ENCODE results near the gene ITM2A.

Gene ITM2A

DNA sequence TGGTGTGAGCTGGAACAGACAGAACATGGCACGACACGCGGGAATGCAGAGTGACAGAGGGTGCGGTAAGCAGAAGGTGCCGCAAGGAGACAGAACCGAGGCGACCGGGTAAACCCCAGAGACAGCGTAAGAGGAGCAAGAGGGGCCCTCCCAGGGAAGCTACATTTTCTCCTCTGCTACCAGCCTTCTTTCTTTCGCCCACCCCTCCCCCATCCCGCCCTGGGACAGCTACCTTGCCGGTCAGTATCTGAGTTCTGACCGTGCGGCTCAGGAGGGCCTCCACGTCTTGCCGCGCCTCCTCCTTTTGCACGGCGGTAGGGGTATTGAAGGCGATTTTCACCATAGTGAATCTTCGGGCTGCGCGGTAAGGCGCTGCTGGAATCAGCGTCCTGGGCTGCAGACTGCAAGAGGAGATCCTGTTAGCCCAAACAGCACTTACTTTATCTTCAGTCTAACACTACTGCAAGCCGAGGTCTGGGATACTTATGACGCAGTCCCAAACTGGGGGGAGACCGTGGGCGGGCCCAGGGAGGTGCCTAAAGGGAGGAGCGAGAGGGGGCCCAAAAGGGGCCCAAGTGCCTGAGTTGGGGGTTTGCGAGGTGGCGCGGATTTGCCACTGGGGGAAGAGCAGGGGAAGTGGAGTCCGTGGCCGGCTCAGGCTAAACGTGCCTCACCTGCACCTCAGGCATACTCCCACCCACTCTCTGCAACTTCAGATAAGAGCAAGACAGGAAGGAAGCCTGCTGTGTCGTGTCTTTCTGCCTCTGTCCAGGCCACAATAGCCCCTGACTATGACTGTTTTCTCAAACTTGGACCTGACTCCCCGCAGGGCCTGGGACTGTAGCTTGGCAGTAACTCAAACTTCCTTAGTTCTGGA, at the start of gene ITM2A:
Gene ITM2A (minus strand): TSS at position 462 of the 877 bp plus-strand sequence. CDS start 119 bp downstream, at position 343.
- peak; percentile 72 to 76 for DNase-seq

DNA sequence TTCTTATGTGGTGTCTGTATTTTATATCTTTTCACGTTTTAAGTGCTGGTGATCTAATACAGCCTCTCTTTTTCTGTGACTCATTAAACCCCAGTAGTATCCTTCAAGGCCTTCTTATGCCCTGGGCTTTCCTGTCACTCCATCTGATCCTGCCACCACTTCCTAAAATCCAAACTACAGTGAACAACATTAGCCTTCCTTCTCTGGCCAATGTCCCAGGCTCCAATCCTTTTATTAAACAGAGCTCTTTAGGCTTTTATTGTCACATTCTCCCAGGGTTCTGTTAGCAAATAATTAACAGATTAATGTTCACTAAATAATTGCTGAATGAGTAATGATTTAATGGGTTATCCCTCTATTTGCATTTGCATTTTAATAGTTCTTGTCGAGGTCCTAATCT, 47.9 kb upstream of the ITM2A start:
- DNase-seq = no peak

DNA sequence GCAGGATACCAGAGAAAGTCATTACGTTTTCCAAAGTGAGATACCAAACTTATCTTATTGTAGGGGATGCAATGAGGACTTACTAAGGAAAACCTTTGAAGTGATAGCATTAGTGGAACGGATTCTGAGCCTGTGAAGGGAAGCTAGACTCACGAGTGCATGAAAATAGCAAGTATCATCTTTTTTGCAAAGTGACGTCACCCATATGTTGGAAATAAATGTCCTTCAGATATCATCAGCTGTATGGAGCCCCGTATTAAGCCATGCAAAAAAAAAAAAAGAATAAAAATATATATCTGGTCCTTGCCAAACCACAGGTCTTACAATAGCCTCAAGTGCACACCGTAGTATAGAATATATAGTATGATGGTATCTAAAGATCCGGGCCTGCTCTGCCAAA, 46.8 kb upstream of the ITM2A start:
- DNase-seq = no peak

DNA sequence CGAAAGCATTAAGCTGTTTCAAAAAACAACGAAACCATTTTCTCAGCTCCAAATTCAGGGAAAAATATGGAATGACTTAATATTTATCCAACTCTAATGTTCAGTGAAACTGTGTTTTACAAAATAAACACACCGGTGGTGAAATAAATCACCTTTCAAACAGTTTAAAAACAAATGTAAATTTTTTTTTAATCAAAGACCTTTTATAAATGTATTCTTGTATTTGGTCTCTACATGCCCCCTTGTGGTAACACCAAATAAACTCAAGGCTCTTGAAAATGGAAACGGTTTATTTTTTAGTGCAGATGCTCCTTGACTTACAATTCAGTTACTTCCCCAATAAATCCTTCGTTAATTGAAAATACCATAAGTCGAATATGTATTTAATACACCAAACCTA, 45.8 kb upstream of the ITM2A start:
- DNase-seq = peak in 1 of 2 donors; percentile 61

DNA sequence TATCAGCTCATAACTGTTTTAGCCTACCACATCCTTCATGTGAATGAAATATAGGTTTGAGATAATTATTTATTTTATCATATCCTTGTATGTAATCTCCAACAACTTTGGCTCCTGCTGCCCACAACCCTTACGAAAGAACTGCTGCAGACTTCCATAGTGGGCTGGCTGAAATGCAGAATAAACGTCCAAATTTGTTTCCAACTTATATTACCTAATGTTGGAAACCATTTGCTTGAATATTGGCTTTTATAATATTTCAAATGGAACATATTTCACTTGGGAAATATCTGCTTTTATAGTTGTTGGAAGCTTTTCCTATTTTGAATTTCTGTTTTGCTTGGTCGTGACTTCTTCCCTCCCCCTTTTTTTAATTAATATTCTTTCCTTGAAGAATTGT, 45.0 kb upstream of the ITM2A start:
- DNase-seq = no peak

DNA sequence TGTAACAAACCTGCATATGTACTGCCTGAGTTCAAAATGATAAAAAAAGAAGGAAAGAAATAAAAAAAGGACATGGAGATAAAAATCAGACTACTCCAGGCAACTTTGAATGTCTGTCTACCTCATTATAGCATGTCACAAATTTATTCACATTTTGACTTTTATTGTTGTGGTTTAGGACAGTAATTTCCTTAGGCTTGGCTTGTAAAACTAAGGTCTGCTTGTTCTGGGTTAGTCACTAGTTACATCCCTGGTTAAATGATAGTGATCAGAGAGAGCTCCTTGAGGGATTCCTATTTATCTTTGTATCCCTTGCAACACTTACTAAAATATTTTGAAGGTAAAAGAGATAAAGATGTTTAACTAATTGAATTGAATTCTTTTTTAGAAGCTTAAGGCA, 42.5 kb upstream of the ITM2A start:
- no peak for DNase-seq

DNA sequence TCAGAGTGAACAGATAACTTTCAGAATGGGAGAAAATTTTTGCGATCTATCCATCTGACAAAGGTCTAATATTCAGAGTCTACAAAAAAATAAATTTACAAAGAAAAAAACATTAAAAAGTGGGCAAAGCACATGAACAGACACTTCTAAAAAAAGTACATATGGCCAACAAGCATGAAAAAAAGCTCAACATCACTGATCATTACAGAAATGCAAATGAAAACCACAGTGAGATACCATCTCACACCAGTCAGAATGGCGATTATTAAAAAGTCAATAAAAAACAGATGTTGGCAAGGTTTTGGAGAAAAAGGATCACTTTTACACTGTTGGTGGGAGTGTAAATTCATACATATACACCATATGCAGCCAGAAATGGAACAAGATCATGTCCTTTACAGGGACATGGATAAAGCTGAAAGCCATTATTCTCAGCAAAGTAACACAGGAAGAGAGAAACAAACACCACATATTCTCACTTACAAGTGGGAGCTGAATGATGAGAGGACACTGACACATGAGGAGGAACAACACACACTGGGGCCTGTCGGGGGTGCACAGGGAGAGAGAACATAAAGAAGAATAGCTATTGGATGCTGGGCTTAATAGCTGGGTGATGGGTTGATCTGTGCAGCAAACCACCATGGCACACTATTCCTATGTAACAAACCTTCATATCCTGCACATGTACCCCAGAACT, 41.6 kb upstream of the ITM2A start:
- DNase-seq = peak in 1 of 2 donors; percentile 17

DNA sequence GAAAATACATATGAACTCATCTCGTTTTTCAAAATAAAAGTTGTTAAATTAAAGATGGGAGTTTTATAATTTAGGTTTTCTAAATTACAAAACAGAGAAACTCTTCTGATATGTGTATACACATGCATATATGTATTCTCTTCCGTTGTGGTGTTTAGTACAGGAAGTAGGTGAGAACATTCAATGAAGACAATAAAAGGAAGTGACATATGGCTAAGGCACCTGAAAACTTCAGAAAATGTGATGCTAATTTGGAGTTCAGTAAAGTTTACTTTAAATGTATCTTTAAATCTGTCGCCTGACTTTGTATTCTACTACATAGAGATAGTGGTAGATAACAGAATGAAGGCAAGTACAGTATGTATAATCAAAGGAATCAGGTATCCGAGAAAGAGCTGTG, 33.5 kb upstream of the ITM2A start:
- DNase-seq = peak in 1 of 2 donors; percentile 25

DNA sequence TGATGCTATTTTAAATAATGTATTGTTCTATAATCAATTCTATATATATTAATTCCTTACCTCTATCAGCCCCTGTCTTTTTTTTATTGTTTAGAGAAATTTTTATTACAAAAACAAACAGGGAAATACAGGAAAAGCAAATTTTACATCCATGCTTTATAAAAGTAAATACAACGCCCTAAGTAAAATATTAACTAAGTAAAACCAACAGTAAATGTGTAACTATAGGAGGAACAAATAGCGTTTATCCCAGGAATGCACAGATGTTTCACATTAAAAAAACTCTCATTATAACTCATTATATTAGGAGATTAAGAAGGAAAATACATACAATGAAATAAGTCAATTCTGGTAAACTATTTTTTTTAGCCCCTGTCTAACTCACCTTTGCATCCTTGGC, 8.2 kb upstream of the ITM2A start:
- DNase-seq = no peak

DNA sequence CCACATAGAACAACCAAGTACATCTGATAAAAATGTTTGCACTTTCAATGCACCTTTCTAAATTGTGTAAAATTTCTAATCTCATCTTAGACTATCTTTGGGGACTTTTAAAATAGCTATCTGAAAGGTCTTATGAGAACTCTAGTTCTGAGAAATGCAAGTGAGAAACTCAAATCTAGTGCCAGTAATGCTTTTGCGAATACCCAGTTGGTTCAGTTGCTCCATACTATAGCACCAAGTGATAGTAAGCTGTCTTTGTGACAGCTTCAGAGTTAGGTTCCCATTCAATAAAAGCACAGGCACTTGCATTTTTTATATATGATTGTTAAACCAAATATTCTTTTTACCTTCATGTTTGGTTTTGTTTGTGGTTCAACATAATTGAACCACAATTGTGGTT, 4.5 kb upstream of the ITM2A start:
- DNase-seq = no peak

DNA sequence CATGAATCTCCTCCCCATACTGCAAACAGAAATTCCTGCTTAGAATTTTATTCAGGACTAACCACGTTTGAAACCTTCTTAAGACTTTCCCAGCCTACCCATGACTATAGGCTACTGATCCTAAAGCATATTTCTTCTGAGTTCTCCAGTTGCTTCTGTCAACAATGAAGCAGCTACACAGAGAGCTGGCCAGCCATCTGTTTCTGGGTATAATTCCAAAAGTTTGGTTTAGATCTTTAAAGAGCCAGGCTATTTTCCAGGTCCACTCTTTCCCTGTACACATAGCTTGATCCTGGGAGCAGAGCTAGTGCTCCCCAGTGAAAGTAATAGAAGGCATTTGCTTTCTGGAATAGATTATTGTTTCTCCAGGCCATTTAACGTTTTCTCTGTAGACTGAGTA, 4.0 kb upstream of the ITM2A start:
- DNase-seq = no peak

DNA sequence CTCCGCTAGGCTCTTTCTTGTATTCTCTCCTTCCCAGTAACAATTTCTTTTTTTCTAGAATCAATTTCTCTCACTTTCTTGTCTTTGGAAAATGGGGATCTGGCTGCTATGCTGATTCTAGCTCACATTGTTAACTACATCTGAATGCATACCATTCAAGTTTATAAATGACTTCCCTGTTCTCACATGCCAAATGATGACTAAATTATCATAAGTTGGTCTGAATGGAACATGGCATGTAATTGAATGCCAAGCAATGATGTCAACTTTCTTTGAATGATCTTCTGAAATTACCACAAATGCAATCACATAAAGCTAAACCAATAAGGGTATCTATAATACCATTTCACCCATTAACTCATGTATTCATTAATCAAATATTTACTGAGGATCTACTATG, 2.7 kb upstream of the ITM2A start:
- no peak for DNase-seq

DNA sequence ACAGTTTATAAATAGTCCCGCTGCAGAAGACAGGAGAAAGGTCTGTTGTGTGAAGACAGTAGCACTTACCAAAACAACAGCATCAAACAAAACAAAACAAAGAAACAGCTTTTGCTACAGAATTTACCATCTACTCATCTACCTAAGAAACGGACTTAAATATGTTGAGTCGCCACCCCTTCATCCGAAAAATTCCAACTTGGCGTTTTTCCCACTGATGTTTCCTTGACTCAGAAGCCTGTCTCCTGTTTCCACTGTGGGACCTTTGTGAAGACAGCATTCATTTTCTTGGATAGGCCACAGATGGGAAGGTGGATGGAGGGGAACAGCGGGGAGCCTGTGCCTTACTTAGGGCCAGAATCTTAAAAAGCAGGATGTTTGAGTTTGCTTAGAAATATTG, 1.3 kb upstream of the ITM2A start:
- DNase-seq = no peak

DNA sequence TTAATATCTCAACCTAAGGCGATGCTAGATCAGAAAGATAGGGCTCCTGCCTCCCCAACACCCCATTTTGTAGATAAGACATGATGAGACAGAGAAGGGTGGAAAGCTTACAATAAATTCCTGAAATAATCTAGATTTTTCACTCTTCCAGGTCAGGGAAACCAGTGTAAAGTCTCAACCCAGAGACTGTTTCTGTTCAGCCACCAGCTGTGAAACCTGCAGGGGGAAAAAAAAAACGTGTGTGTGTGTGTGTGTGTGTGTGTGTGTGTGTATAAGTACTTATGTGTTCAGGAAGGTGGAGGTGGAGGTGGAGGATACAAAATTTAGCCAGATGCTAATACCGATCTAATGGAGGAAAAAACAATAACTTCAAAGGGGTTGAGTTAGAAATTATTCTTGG, 773 bp upstream of the ITM2A start:
- DNase-seq = peak in 1 of 2 donors; percentile 19

DNA sequence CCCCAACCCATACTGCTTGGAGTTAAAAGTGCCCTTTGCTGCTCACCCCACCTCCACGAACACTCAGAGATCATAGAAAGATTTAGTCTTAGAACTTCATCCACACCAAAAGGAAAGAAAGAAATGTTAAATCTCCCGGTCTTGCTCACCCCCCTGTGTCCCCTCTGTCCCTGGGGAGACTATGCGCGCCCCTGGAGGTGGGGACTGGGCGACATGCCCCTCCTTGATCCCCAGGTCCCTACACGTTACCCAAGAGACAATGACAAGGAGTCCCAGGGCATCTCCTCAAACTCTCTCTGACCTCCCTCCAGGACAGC, 620 bp downstream of the ITM2A start:
- no peak for DNase-seq

DNA sequence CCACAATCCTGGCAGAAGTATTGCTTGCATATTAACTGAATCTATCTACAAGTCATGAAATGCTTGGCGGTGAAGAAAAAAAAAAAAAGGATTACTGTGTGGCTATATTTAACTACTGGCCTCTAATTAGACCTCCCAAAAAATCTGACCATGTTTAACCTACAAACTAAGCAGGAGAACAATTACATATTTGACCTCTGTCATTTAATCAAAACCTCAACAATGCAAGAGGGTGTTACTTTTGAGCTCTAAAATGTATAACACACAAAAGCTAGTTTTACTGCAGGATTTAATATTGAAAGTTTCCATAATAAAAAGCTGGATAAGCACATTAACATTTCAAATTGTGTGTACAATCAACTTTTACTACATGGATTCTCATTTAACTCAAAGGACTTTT, 1.5 kb downstream of the ITM2A start:
- DNase-seq = no peak

DNA sequence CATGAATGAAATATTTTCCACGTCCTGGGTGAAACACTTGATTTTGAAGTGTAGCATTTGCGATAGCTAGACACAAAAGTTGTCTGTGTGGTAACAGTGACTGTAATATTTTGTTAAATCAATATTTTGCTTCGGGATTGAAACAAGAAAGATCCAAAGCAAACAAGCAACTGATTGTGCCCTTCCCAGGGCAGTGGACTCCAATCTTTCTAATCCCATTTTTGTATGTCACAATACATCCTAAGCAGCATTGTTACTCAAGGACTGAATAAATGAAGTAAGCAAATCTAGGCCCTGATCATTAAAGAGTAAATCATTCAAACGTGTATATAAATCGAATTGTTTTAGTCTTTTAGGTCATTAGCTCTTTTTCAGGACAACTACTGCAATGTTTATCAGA, 2.8 kb downstream of the ITM2A start:
- no peak for DNase-seq

DNA sequence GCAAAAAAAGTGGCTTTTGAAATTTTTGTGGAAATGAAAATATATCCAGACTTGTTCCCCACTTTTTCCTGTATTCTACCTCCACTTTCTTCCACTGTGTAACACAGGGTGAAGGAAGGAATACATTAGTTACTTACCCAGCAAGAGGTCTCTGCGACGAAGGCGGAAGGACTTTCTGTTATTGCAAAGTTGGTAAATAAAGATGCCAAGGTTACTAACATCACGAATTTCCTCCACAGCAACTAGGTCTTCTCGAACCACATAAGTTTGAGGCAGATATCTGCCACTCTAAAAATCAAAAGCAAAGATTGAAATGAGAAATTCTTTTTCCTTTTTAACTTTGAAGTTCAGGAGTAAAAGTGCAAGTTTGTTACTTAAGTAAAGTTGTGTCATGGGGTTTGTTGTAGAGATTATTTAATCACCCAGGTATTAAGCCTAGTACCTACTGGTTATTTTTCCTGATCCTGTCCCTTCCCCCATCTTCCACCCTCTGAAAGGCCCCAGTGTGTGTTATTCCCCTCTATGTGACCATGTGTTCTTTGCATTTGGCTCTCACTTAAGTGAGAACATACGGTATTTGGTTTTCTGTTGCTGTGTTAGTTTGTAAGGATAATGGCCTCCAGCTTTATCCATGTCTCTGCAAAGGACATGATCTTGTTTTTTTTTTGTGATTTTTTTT, 5.8 kb downstream of the ITM2A start:
- peak in 1 of 2 donors; percentile 49 for DNase-seq

DNA sequence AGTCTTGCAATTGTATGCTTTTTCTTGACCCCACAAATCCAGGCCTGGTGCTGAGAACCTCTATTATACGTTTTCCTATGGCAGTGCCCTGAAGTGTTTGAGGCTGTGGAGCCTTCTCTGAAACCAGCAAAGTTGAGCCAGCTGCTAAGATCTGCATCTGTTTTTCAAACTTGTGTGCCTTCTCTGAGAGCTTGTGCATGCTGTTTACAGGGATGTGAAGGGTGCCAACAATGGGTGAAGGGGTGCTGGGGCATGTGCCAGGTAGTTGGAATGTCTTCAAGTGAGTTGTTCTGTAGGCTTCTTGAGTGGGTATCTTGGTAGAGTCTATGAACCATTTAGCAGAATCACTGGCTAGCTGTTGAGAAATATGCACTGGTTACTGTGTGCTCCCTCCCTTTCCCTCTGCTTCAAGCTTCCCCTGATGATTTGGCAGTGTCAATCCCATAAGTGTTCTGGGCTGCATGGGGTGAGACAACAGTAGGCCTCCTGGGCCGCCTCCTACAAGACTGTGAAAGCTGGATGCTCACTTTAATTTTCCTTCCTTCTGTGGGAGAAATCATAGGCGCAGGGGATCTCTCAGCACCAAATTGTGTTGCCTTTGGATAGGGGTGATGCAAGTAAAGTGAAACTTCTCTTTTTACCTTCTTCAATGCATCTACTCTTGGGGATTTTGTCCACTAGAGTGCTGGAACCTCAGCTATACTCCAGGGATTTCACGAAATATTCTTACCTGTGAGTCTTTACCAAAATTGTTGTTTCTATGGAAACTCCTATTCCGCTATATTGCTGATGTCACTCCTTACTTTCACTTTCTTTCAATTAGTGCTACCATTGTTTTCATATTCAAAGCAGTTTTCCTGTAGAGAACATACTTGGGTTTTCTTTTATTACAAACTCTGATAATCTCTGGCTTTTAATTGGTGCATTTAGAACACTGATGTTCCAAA, 30.0 kb downstream of the ITM2A start:
- peak in 1 of 2 donors; percentile 50 for DNase-seq

DNA sequence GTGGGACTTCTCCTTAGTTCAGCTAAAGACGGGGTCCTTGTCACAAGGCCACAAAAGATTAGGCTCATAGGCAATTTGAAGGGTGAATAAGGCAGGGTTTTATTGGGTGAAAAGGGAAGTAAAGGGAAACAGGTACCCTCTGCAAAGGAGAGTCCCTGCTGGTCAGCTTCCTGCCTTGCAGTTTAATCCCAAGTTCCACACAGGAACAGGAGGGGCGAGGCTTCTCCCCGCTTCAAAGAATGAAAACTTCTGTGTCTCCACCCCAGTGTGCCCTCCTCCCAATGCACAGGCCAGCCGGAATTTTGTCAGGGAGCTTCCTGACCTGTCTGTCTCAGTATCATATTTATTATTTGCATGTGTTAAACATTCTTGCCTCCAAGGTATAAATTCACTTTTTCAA, 37.1 kb downstream of the ITM2A start:
- no peak for DNase-seq

DNA sequence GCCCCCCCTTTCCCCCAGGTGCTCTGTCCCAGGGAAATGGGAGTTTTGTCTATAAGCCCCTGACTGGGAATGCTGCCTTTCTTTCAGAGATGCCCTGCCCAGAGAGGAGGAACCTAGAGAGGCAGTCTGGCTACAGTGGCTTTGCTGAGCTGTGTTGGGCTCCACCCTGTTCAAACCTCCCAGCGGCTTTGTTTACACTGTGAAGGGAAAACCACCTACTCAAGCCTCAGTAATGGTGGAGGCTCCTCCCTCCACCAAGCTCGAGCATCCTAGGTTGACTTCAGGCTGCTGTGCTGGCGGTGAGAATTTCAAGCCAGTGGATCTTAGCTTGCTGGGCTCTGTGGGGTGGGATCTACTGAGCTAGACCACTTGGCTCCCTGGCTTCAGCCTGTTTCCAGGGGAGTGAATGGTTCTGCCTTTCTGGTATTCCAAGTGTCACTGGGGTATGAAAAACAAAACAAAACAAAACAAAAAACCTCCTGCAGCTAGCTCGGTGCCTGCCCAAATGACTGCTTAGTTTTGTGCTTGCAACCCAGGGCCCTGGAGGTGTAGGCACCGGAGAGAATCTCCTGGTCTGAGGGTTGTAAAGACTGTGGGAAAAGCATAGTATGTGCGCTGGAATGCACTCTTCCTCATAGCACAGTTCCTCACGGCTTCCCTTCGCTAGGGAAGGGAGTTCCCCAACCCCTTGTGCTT, 41.7 kb downstream of the ITM2A start:
- DNase-seq = peak; percentile 30 to 54

Data from CD4-positive, alpha-beta T cell treated with Interleukin-4 for 1 hour (primary cell).